Neural progenitor cell (in vitro differentiated cells): ENCODE results near the gene DOK1.

Experiments used
- CTCF ChIP-seq: fragments of 200-600 bp; sonication (generic); IDR thresholded peaks from 2 replicates; pipeline ENCODE4 v1.5.1; 2017; ENCODE audit warnings: antibody characterized with exemption, mild to moderate bottlenecking
- EZH2 ChIP-seq: fragments of 200-600 bp; sonication (generic); IDR thresholded peaks from 2 replicates; pipeline ENCODE4 v1.6.1; 2017; ENCODE audit warnings: antibody characterized with exemption, mild to moderate bottlenecking, moderate library complexity
- EZH2phosphoT487 ChIP-seq: fragments of 200-600 bp; sonication (generic); IDR thresholded peaks from 2 replicates; pipeline ENCODE4 v1.6.1; 2017; ENCODE audit warnings: antibody characterized with exemption

DNA sequence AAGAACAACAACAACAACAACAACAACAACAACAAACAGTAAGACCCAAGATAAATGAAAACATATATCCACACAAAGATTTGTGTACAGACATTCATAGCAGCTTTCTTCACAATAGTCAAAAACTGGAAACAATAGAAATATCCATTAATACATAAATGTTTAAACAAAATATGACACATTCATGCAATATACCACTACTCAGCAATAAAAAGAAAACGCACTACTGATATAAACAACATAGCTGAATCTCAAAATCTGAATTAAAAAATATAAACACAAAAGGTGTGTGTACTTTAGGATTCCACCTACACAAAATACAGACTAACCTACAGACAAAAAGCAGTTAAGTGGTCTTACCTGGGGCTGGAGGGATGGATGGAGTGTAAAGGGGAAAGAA is 42.1 kb downstream of the DOK1 start:
- no peak for TF ChIP-seq CTCF
- TF ChIP-seq EZH2phosphoT487 = no peak
- TF ChIP-seq EZH2 = no peak
